ENCODE results near the gene ZNF385D. TPM values are rescaled to one million over a fixed set of nuclear protein-coding genes. Genes with fewer than 3 reads are reported as not detected.

The ZNF385D gene
- total and polyA plus RNA-seq, 2 of the 13 experiments (the other 11 are each of a cell fraction or from before 2014, with no cell fraction given): not detected

DNA sequence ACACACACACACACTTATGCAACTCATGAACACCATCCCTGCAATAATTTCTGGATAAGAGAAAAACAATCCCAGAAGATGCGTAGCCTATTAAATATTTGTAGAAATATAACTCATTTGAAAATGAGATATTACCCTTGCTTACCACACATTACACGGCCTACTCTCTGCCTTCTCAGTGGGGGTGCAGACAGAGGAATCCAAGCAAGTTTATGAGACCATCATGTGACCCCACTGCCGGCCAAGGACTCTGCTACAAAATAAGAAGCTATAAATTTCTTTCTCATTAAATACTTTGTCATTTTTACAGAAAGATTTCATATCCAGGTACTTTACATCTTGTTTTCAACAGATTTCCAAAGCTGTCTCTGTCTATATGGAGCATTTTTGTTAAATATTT is 286.3 kb downstream of the ZNF385D start:
- Histone ChIP-seq H3K4me1 (ENCODE audit: insufficient read depth, low read length) (no peaks in the 10 kb centered on the region), H3K79me2 (ENCODE audit: insufficient read depth, low read length) (no peaks in the 10 kb centered on the region), H3K36me3 (replicated peaks in 1 of 2; ENCODE audit: control insufficient read depth in 1 of 2, insufficient read depth in 2 of 2, low read length in 2 of 2) (no peaks in the 10 kb centered on the region), H4K20me1 (ENCODE audit: insufficient read depth, low read length) (no peaks in the 10 kb centered on the region), H3K9me3 (ENCODE audit: low read length) (peaks cover 9% of the 10 kb centered on the region), H2AFZ (ENCODE audit: low read length) (no peak overlapping the region), H3K9ac (ENCODE audit: insufficient read depth, low read depth, low read length) (no peak overlapping the region), H3K27ac (ENCODE audit: extremely low read length, insufficient read depth, low read length) (no peak overlapping the region), H3K4me3 (replicated peaks in 1 of 3; ENCODE audit: insufficient read depth in 1 of 3, low read depth in 2 of 3, low read length in 3 of 3) (no peak overlapping the region), H3K4me2 (ENCODE audit: low read depth, low read length) (no peak overlapping the region), H3K27me3 (ENCODE audit: control insufficient read depth in 1 of 2, insufficient read depth in 2 of 2, low read length in 2 of 2) (no peaks in the 10 kb centered on the region; a peak in 1 of 5 replicates)
- POLR2A ChIA-PET: no interaction called here
- BruUV-seq (replicated peaks): no TSS peak
- FAIRE-seq (no peak), ATAC-seq (no peak), DNase-seq (ENCODE audit: low spot score) (no peak)
- CTCF ChIA-PET (ENCODE audit: low intra/inter-chr PET ratio, low total read pairs): no interaction called here
- no peak for TF ChIP-seq PRMT3 (CRISPR knock-in tag; IDR thresholded peaks at IDR 0.05; ENCODE audit: borderline replicate concordance, low read depth)
- no peak for TF ChIP-seq RFX5 (IDR thresholded peaks at IDR 0.05; ENCODE audit: low read depth, low read length)
- no peak for TF ChIP-seq MXD4 (CRISPR knock-in tag; IDR thresholded peaks at IDR 0.05)
- no peak for TF ChIP-seq RAD21 (CRISPR knock-in tag; IDR thresholded peaks at IDR 0.05)
- no peak for TF ChIP-seq YEATS2 (CRISPR knock-in tag; IDR thresholded peaks at IDR 0.05; ENCODE audit: borderline replicate concordance)
- TF ChIP-seq, protein P1, sequence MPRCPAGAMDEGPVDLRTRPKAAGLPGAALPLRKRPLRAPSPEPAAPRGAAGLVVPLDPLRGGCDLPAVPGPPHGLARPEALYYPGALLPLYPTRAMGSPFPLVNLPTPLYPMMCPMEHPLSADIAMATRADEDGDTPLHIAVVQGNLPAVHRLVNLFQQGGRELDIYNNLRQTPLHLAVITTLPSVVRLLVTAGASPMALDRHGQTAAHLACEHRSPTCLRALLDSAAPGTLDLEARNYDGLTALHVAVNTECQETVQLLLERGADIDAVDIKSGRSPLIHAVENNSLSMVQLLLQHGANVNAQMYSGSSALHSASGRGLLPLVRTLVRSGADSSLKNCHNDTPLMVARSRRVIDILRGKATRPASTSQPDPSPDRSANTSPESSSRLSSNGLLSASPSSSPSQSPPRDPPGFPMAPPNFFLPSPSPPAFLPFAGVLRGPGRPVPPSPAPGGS (CRISPR knock-in tag; IDR thresholded peaks at IDR 0.05): no peak
- TF ChIP-seq HES4 (CRISPR knock-in tag; IDR thresholded peaks at IDR 0.05; ENCODE audit: borderline replicate concordance): no peak
- TF ChIP-seq ZNF232 (CRISPR knock-in tag; IDR thresholded peaks at IDR 0.05; ENCODE audit: borderline replicate concordance): no peak
- no peak for TF ChIP-seq ZFP82 (CRISPR knock-in tag; IDR thresholded peaks at IDR 0.05; ENCODE audit: borderline replicate concordance)
- no peak for TF ChIP-seq ZNF451 (CRISPR knock-in tag; IDR thresholded peaks at IDR 0.05)
- no peak for TF ChIP-seq POGZ (CRISPR knock-in tag; IDR thresholded peaks at IDR 0.05)
- no peak for TF ChIP-seq HNRNPLL (IDR thresholded peaks at IDR 0.05; ENCODE audit: low read depth, low read length, poor library complexity, severe bottlenecking)
- no peak for TF ChIP-seq ZNF562 (CRISPR knock-in tag; IDR thresholded peaks at IDR 0.05; ENCODE audit: borderline replicate concordance)
- TF ChIP-seq, protein P2, sequence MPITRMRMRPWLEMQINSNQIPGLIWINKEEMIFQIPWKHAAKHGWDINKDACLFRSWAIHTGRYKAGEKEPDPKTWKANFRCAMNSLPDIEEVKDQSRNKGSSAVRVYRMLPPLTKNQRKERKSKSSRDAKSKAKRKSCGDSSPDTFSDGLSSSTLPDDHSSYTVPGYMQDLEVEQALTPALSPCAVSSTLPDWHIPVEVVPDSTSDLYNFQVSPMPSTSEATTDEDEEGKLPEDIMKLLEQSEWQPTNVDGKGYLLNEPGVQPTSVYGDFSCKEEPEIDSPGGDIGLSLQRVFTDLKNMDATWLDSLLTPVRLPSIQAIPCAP (CRISPR knock-in tag; IDR thresholded peaks at IDR 0.05; ENCODE audit: low read depth): no peak
- no peak for TF ChIP-seq PAWR (CRISPR knock-in tag; IDR thresholded peaks at IDR 0.05; ENCODE audit: borderline replicate concordance)
- TF ChIP-seq ZNF333 (CRISPR knock-in tag; IDR thresholded peaks at IDR 0.05; ENCODE audit: borderline replicate concordance): no peak
- TF ChIP-seq ZNF605 (CRISPR knock-in tag; IDR thresholded peaks at IDR 0.05): no peak
- in situ Hi-C loops (cut with HindIII; ENCODE audit: extremely low pct_ligation_motif_present, low pct_unique_long_range_greater_than_20kb) (no loop called here), intact Hi-C loops (cut with micrococcal nuclease; ENCODE audit: unreplicated experiment) (no loop called here)
- WGBS (ENCODE audit: low lambda C conversion rate): 5% methylated on average over 3 of the region's 3 CpGs

Measured in HepG2 (cell line).